Measurements from ENCODE around the gene FUT7. TPM values are rescaled to one million over a fixed set of nuclear protein-coding genes. Genes with fewer than 3 reads are reported as not detected.
A peak's percentile ranks its signal among the peaks of the same experiment; 100 is the strongest.

Gene FUT7
- total RNA-seq, 1 donor from 2014 or later = 0.20 TPM

DNA sequence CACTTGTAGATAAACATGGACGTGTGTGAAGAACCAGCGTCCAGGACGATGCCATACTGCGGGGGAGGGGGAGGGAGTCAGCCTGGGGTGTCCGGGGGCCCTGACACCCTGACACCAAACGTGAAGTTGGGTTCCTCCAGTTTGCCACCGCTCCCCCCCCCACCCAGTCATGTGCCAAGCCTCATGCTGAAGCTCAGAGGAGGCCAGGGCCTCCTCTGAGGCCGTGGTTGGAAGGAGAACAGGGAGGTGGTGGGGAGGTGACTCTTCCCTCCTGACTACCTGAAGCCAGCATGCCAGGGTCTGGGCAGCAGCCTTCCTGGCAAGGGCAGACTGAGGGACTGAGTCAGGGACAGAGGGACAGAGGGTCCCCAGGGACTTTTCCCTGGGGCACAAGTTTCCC lies 20.4 kb upstream of the FUT7 start:
- Mint-ChIP-seq H3K4me3 (ENCODE audit: unreplicated experiment) (no peak overlapping the region), H3K36me3 (ENCODE audit: unreplicated experiment) (no peaks in the 10 kb centered on the region), H3K4me1 (ENCODE audit: low read depth, unreplicated experiment) (peaks cover 2% of the 10 kb centered on the region), H3K27me3 (ENCODE audit: unreplicated experiment) (peaks cover 9% of the 10 kb centered on the region), H3K9me3 (ENCODE audit: unreplicated experiment) (no peaks in the 10 kb centered on the region), H3K27ac (ENCODE audit: unreplicated experiment) (no peak overlapping the region)
- TF ChIP-seq, protein P1, sequence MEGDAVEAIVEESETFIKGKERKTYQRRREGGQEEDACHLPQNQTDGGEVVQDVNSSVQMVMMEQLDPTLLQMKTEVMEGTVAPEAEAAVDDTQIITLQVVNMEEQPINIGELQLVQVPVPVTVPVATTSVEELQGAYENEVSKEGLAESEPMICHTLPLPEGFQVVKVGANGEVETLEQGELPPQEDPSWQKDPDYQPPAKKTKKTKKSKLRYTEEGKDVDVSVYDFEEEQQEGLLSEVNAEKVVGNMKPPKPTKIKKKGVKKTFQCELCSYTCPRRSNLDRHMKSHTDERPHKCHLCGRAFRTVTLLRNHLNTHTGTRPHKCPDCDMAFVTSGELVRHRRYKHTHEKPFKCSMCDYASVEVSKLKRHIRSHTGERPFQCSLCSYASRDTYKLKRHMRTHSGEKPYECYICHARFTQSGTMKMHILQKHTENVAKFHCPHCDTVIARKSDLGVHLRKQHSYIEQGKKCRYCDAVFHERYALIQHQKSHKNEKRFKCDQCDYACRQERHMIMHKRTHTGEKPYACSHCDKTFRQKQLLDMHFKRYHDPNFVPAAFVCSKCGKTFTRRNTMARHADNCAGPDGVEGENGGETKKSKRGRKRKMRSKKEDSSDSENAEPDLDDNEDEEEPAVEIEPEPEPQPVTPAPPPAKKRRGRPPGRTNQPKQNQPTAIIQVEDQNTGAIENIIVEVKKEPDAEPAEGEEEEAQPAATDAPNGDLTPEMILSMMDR (IDR thresholded peaks at IDR 0.05; ENCODE audit: partially characterized antibody, unreplicated experiment) = no peak
- no peak for DNase-seq

GRCh38 chr9:137051145-137051724 lies 19.3 kb upstream of the FUT7 start:
- DNase-seq = no peak
- Mint-ChIP-seq H3K27me3 (ENCODE audit: unreplicated experiment) (peaks cover 8% of the 10 kb centered on the region), H3K4me1 (ENCODE audit: low read depth, unreplicated experiment) (no peaks in the 10 kb centered on the region), H3K36me3 (ENCODE audit: unreplicated experiment) (no peaks in the 10 kb centered on the region), H3K9me3 (ENCODE audit: unreplicated experiment) (no peaks in the 10 kb centered on the region), H3K4me3 (ENCODE audit: unreplicated experiment) (no peak overlapping the region), H3K27ac (ENCODE audit: unreplicated experiment) (no peak overlapping the region)
- TF ChIP-seq, protein P1 (IDR thresholded peaks at IDR 0.05; ENCODE audit: partially characterized antibody, unreplicated experiment) = no peak

- no peaks in the 10 kb centered on the region for H3K9me3 Mint-ChIP-seq (ENCODE audit: unreplicated experiment)
- no peak overlapping the region for H3K4me3 Mint-ChIP-seq (ENCODE audit: unreplicated experiment)
- DNase-seq = no peak
- H3K27me3 Mint-ChIP-seq (ENCODE audit: unreplicated experiment) = peaks cover 8% of the 10 kb centered on the region
- H3K4me1 Mint-ChIP-seq (ENCODE audit: low read depth, unreplicated experiment) = no peaks in the 10 kb centered on the region
- no peaks in the 10 kb centered on the region for H3K36me3 Mint-ChIP-seq (ENCODE audit: unreplicated experiment)
- TF ChIP-seq, protein P1 (IDR thresholded peaks at IDR 0.05; ENCODE audit: partially characterized antibody, unreplicated experiment) = no peak
- H3K27ac Mint-ChIP-seq (ENCODE audit: unreplicated experiment) = no peak overlapping the region
These were observed 18.7 kb upstream of the FUT7 start for GRCh38 chr9:137050570-137050969.

GRCh38 chr9:137049544-137050449 lies 17.9 kb upstream of the FUT7 start:
- no peak overlapping the region for H3K27ac Mint-ChIP-seq (ENCODE audit: unreplicated experiment)
- no peak overlapping the region for H3K4me3 Mint-ChIP-seq (ENCODE audit: unreplicated experiment)
- DNase-seq = peak; percentile 84
- peaks cover 8% of the 10 kb centered on the region for H3K27me3 Mint-ChIP-seq (ENCODE audit: unreplicated experiment)
- H3K36me3 Mint-ChIP-seq (ENCODE audit: unreplicated experiment) = no peaks in the 10 kb centered on the region
- no peaks in the 10 kb centered on the region for H3K4me1 Mint-ChIP-seq (ENCODE audit: low read depth, unreplicated experiment)
- no peaks in the 10 kb centered on the region for H3K9me3 Mint-ChIP-seq (ENCODE audit: unreplicated experiment)
- TF ChIP-seq, protein P1 (IDR thresholded peaks at IDR 0.05; ENCODE audit: partially characterized antibody, unreplicated experiment) = peak; percentile 73
